Ovary (tissue), 3 donors: Measurements from ENCODE around the gene KCNJ4.

ENCODE experiments used
- EP300 ChIP-seq: sonication (generic); formaldehyde crosslinking; IDR thresholded peaks from one replicate; pipeline ENCODE4 v1.6.1; 2017; ENCODE audit warnings: antibody characterized with exemption
- POLR2A ChIP-seq: fragments of 450-650 bp; IDR thresholded peaks from one replicate; pipeline ENCODE4 v1.6.1; 2017; ENCODE audit warnings: antibody characterized with exemption, mild to moderate bottlenecking, moderate library complexity
- TF ChIP-seq, protein P1 (sequence below), 3 donors: fragments of 450-650 bp in 2 of 3; fragments of 200-600 bp in 1 of 3; IDR thresholded peaks; one replicate each; pipeline versions ENCODE4 v1.5.1 to v1.8.0; 2016 to 2022; ENCODE audit warnings: antibody characterized with exemption in 3 of 3, mild to moderate bottlenecking in 1 of 3
- donor health status: DM: no; HTN: no; CAD: no.

DNA sequence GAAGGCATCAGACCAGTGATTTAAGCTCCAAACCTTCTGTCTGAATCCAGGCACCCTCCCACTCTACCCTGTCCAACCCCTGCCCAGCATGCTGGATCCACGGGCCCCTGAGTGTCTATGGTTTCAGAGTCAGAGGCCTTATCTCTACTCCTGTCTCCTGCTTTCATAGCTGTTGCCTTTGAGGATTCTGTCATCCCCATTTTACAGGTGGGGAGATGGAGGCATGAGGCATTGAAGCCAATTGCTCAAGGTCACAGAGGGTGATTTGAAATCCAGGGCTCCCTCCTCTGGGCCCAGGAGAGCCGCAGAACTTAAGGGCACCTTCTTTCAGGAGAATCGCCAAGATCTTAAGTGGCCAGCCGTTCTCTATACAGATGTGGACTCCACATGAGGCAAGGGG lies 3.1 kb downstream of the KCNJ4 start:
- TF ChIP-seq, protein P1, sequence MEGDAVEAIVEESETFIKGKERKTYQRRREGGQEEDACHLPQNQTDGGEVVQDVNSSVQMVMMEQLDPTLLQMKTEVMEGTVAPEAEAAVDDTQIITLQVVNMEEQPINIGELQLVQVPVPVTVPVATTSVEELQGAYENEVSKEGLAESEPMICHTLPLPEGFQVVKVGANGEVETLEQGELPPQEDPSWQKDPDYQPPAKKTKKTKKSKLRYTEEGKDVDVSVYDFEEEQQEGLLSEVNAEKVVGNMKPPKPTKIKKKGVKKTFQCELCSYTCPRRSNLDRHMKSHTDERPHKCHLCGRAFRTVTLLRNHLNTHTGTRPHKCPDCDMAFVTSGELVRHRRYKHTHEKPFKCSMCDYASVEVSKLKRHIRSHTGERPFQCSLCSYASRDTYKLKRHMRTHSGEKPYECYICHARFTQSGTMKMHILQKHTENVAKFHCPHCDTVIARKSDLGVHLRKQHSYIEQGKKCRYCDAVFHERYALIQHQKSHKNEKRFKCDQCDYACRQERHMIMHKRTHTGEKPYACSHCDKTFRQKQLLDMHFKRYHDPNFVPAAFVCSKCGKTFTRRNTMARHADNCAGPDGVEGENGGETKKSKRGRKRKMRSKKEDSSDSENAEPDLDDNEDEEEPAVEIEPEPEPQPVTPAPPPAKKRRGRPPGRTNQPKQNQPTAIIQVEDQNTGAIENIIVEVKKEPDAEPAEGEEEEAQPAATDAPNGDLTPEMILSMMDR (IDR thresholded peaks at IDR 0.05) = no peak
- TF ChIP-seq POLR2A = no peak
- TF ChIP-seq EP300 = no peak
